ENCODE results near the gene FGF6. TPM values are rescaled to one million over a fixed set of nuclear protein-coding genes. Genes with fewer than 3 reads are reported as not detected.
"Not testable (repeated sequence)": the region's sequence is repeated elsewhere in the genome, so short reads cannot be mapped to it uniquely, and the experiment has no call there.

FGF6 gene
- total and polyA plus RNA-seq, 4 donors, result not detected

- Histone ChIP-seq H3K9ac (ENCODE audit: low read depth in 1 of 2, low read length in 2 of 2) (no peak overlapping the region), H3K9me3 (ENCODE audit: control insufficient read depth in 4 of 4, low read length in 3 of 4) (no peaks in the 10 kb centered on the region), H3K27ac (ENCODE audit: low read depth in 1 of 2, low read length in 2 of 2) (no peak overlapping the region), H3K4me1 (ENCODE audit: control insufficient read depth in 4 of 4, insufficient read depth in 4 of 4, low read length in 3 of 4) (no peaks in the 10 kb centered on the region), H3K36me3 (ENCODE audit: control insufficient read depth in 4 of 4, insufficient read depth in 3 of 4, low read depth in 1 of 4, low read length in 3 of 4) (no peaks in the 10 kb centered on the region), H3K27me3 (ENCODE audit: control insufficient read depth in 4 of 4, insufficient read depth in 4 of 4, low read length in 3 of 4) (no peaks in the 10 kb centered on the region), H3K4me3 (ENCODE audit: low read depth in 1 of 3, low read length in 3 of 3) (no peak overlapping the region)
- 80% methylated on average over 4 of the region's 4 CpGs for WGBS
- TF ChIP-seq NR2F2 (IDR thresholded peaks at IDR 0.05) (no peak), HNF4A (conservative IDR thresholded peaks at IDR 0.05) (no peak), FOXA1 (IDR thresholded peaks at IDR 0.05) (no peak), RAD21 (IDR thresholded peaks at IDR 0.05) (no peak), CTCF (IDR thresholded peaks at IDR 0.05; ENCODE audit: low read depth, low read length, missing input control) (no peak), EGR1 (IDR thresholded peaks at IDR 0.05; ENCODE audit: low read depth in 2 of 2) (no peak)
- DNase-seq (ENCODE audit: low spot score), result no peak
Observed at GRCh38 chr12:4460761-4461160, 15.1 kb upstream of the FGF6 start.

- 90% methylated on average over 4 of the region's 4 CpGs for WGBS
- not testable (repeated sequence) for H3K9ac ChIP-seq (ENCODE audit: low read depth in 1 of 2, low read length in 2 of 2)
Observed at GRCh38 chr12:4455849-4456248, 10.2 kb upstream of the FGF6 start.

GRCh38 chr12:4454315-4454860 is 8.8 kb upstream of the FGF6 start:
- H3K36me3 ChIP-seq (ENCODE audit: control insufficient read depth in 4 of 4, insufficient read depth in 3 of 4, low read depth in 1 of 4, low read length in 3 of 4), result no peaks in the 10 kb centered on the region
- WGBS, result 83% methylated on average over 4 of the region's 4 CpGs
- peaks cover 0 to 6% (median 0%) of the 10 kb centered on the region in 4 donors for H3K27me3 ChIP-seq (ENCODE audit: control insufficient read depth in 4 of 4, insufficient read depth in 4 of 4, low read length in 3 of 4)
- no peak overlapping the region for H3K4me3 ChIP-seq (ENCODE audit: low read depth in 1 of 3, low read length in 3 of 3)
- H3K4me1 ChIP-seq (ENCODE audit: control insufficient read depth in 4 of 4, insufficient read depth in 4 of 4, low read length in 3 of 4), result no peaks in the 10 kb centered on the region
- H3K9ac ChIP-seq (ENCODE audit: low read depth in 1 of 2, low read length in 2 of 2), result no peak overlapping the region
- H3K27ac ChIP-seq (ENCODE audit: low read depth in 1 of 2, low read length in 2 of 2), result no peak overlapping the region
- no peaks in the 10 kb centered on the region for H3K9me3 ChIP-seq (ENCODE audit: control insufficient read depth in 4 of 4, low read length in 3 of 4)
- TF ChIP-seq ZBTB33 (IDR thresholded peaks at IDR 0.05) (no peak), RXRA (IDR thresholded peaks at IDR 0.05) (no peak), EGR1 (IDR thresholded peaks at IDR 0.05; ENCODE audit: low read depth in 2 of 2) (no peak), TAF1 (conservative IDR thresholded peaks at IDR 0.05) (no peak), MAX (IDR thresholded peaks at IDR 0.05) (no peak), FOXA2 (IDR thresholded peaks at IDR 0.05) (no peak), HNF4A (conservative IDR thresholded peaks at IDR 0.05) (no peak), ATF3 (IDR thresholded peaks at IDR 0.05) (no peak), RAD21 (IDR thresholded peaks at IDR 0.05) (no peak), FOXA1 (IDR thresholded peaks at IDR 0.05) (no peak)
- no peak for DNase-seq (ENCODE audit: low spot score)

More at GRCh38 chr12:4455849-4456248, 10.2 kb upstream of the FGF6 start:
- not testable (repeated sequence) for H3K4me3 ChIP-seq (ENCODE audit: low read depth in 1 of 3, low read length in 3 of 3); H3K9me3 ChIP-seq (ENCODE audit: control insufficient read depth in 4 of 4, low read length in 3 of 4); DNase-seq (ENCODE audit: low spot score); H3K36me3 ChIP-seq (ENCODE audit: control insufficient read depth in 4 of 4, insufficient read depth in 3 of 4, low read depth in 1 of 4, low read length in 3 of 4); H3K4me1 ChIP-seq (ENCODE audit: control insufficient read depth in 4 of 4, insufficient read depth in 4 of 4, low read length in 3 of 4); H3K27ac ChIP-seq (ENCODE audit: low read depth in 1 of 2, low read length in 2 of 2); H3K27me3 ChIP-seq (ENCODE audit: control insufficient read depth in 4 of 4, insufficient read depth in 4 of 4, low read length in 3 of 4)

All from liver (tissue), 9 donors.